K562 (cell line): Measurements from ENCODE around the gene VSTM5. TPM values are rescaled to one million over a fixed set of nuclear protein-coding genes. Genes with fewer than 3 reads are reported as not detected.
A peak's percentile ranks its signal among the peaks of the same experiment; 100 is the strongest.

Source experiments
- ATAC-seq: fragments of 200-7000 bp; cut with Tn5 transposase; 3 replicates; pipeline ENCODE4 v1.9.1; 2020; ENCODE audit warnings: moderate library complexity
- BruUV-seq: library from RNA; stranded (reverse); fragments of 400-500 nt; replicated peaks from 2 replicates; lab custom pipeline; 2021; lab: Mats Ljungman, UMichigan
- CTCF ChIA-PET: fragments of 300-600 bp; formaldehyde crosslinking; extraction: SDS; loops from one replicate; lab custom pipeline; 2021; ENCODE audit warnings: low intra/inter-chr PET ratio; lab: Yijun Ruan, JAX
- POLR2A ChIA-PET: fragments of 300-600, 350-650 bp; sonication (Branson Sonifier 250); formaldehyde crosslinking; extraction: SDS; loops from one replicate; lab custom pipeline; 2021; ENCODE audit warnings: antibody characterized with exemption, inconsistent platforms; lab: Yijun Ruan, JAX
- DNase-seq, 4 experiments: peaks; one replicate each; pipeline versions ENCODE4 v3.0.0 to v3.0.0-alpha.2; 2011 to 2018; ENCODE audit warnings: low spot score in 3 of 4, mixed read lengths in 3 of 4; ENCODE audit errors: extremely low read depth in 1 of 4
- FAIRE-seq: peaks from 2 replicates; lab custom pipeline; 2011; peaks lifted over from hg19 to GRCh38; lab: Jason Lieb, UNC
- H2AFZ ChIP-seq: 2 replicates; pipeline ENCODE4 v1.6.0; 2011; ENCODE audit warnings: low read depth, low read length, control low read depth, inconsistent platforms
- H3K27ac ChIP-seq: fragments of 200-600 bp; 3 replicates; pipeline ENCODE4 v1.8.0; 2011; ENCODE audit warnings: low read depth, mild to moderate bottlenecking, control low read depth, inconsistent platforms, low read length, moderate library complexity, mixed read lengths; ENCODE audit errors: extremely low read depth
- H3K27me3 ChIP-seq, 2 experiments: fragments of 300-600 bp in 1 of 2; 2 replicates in 1 of 2; 3 replicates in 1 of 2; pipeline versions ENCODE4 v1.6.0 to v1.8.0; 2011; ENCODE audit warnings: inconsistent platforms in 2 of 2, low read length in 2 of 2, mild to moderate bottlenecking in 1 of 2, mixed read lengths in 1 of 2, moderate library complexity in 1 of 2; ENCODE audit not compliant: control insufficient read depth in 2 of 2, insufficient read depth in 2 of 2
- H3K36me3 ChIP-seq: fragments of 300-600 bp; 3 replicates; pipeline ENCODE4 v1.8.0; 2011; ENCODE audit warnings: mild to moderate bottlenecking, low read length, inconsistent platforms; ENCODE audit not compliant: control insufficient read depth, insufficient read depth
- H3K4me1 ChIP-seq, 2 experiments: fragments of 200-600 bp in 1 of 2; replicated peaks in 1 of 2; 2 replicates in 1 of 2; 3 replicates in 1 of 2; pipeline versions ENCODE4 v1.5.1 to v1.8.0; 2011; ENCODE audit warnings: inconsistent platforms in 2 of 2, low read length in 2 of 2, mild to moderate bottlenecking in 1 of 2, mixed read lengths in 1 of 2, moderate library complexity in 1 of 2; ENCODE audit not compliant: control insufficient read depth in 2 of 2, insufficient read depth in 2 of 2
- H3K4me2 ChIP-seq: 2 replicates; pipeline ENCODE4 v1.6.1; 2011; ENCODE audit warnings: low read length, control low read depth, inconsistent platforms, mixed read lengths; ENCODE audit not compliant: insufficient read depth
- H3K4me3 ChIP-seq: fragments of 200-600 bp; sonication (generic), shearing (Covaris generic); 2 replicates; pipeline ENCODE4 v1.5.1; 2016; ENCODE audit warnings: control low read depth, inconsistent platforms
- H3K79me2 ChIP-seq: fragments of 200-600 bp; 3 replicates; pipeline ENCODE4 v1.8.0; 2011; ENCODE audit warnings: low read length, inconsistent platforms; ENCODE audit not compliant: control insufficient read depth, insufficient read depth
- H3K9ac ChIP-seq, 2 experiments: 2 replicates each; pipeline versions ENCODE4 v1.6.0 to v1.6.1; 2011; ENCODE audit warnings: low read depth in 2 of 2, low read length in 2 of 2, control low read depth in 1 of 2, inconsistent platforms in 1 of 2, mild to moderate bottlenecking in 1 of 2, mixed read lengths in 1 of 2; ENCODE audit not compliant: insufficient read depth in 1 of 2
- H3K9me1 ChIP-seq: one replicate; pipeline ENCODE4 v1.6.0; 2011; ENCODE audit warnings: inconsistent platforms, mild to moderate bottlenecking, low read length, moderate library complexity; ENCODE audit not compliant: control insufficient read depth, insufficient read depth
- H3K9me3 ChIP-seq: replicated peaks from 2 replicates; pipeline ENCODE4 v1.5.1; 2011; ENCODE audit warnings: low read depth, low read length, inconsistent platforms; ENCODE audit not compliant: control insufficient read depth, insufficient read depth
- H4K20me1 ChIP-seq: replicated peaks from 2 replicates; pipeline ENCODE4 v1.6.1; 2011; ENCODE audit warnings: low read length, inconsistent platforms, mixed read lengths; ENCODE audit not compliant: control insufficient read depth, insufficient read depth
- ARNT ChIP-seq, 2 experiments: fragments of 450-650 bp; IDR thresholded peaks; 2 replicates each; pipeline ENCODE4 v1.6.1; 2016; ENCODE audit warnings: mild to moderate bottlenecking in 1 of 2
- ATF1 ChIP-seq, 2 experiments: fragments of 450-650 bp in 1 of 2; IDR thresholded peaks; 2 replicates each; pipeline ENCODE4 v1.6.1; 2016; ENCODE audit warnings: missing compliant biosample characterization in 1 of 2, missing genetic modification characterization in 1 of 2
- CREB1 ChIP-seq, 2 experiments: sonication (generic) in 1 of 2; formaldehyde crosslinking in 1 of 2; IDR thresholded peaks; 2 replicates each; pipeline versions ENCODE4 v1.6.1 to v1.8.0; 2012 to 2022; ENCODE audit warnings: inconsistent platforms in 1 of 2, mild to moderate bottlenecking in 1 of 2, missing genetic modification reagents in 1 of 2, moderate library complexity in 1 of 2
- CREM ChIP-seq: IDR thresholded peaks from 2 replicates; pipeline ENCODE4 v1.6.1; 2014; ENCODE audit warnings: antibody characterized with exemption, low read depth
- WGBS: fragments of 100-300 bp; shearing (Covaris generic); methylation state at CpG from one replicate; pipeline ENCODE4 v1.1.6; 2016; ENCODE audit warnings: low coverage, mixed read lengths; ENCODE audit not compliant: insufficient coverage; ENCODE audit errors: missing lambda C conversion rate; 5-methylcytosine and 5-hydroxymethylcytosine counted together
- in situ Hi-C: fragments of 300-500 bp; cut with MboI; formaldehyde crosslinking; loops from 4 replicates; pipeline ENCODE4 v1.15.0; 2018; ENCODE audit warnings: inconsistent platforms, mixed read lengths
- intact Hi-C: fragments of 100-400 bp; cut with micrococcal nuclease; formaldehyde crosslinking; loops from 2 replicates; pipeline ENCODE4 v1.14.2; 2022
- polyA plus RNA-seq, 8 experiments: library from polyadenylated mRNA; depleted of rRNA in 4 of 8; stranded (reverse) in 5 of 8; unstranded in 3 of 8; fragments of >200 nt; fragmentation: Nextera tagmentation in 2 of 8; fragmentation: Illumina TruSeq in 1 of 8; extraction: Ambion mirVana in 2 of 8; extraction: Trizol in 1 of 8; gene quantifications; 2 replicates each; pipeline versions ENCODE4 v1.2.1 to v1.2.3, GENCODE V29; 2011 to 2014; ENCODE audit warnings: inconsistent platforms in 1 of 8, missing spikeins in 1 of 8
- total RNA-seq, 7 experiments: library from RNA; depleted of rRNA in 6 of 7; stranded (reverse); fragments of >200 nt in 6 of 7; fragmentation: Illumina TruSeq in 2 of 7; extraction: Trizol in 2 of 7; gene quantifications; 2 replicates each; pipeline versions ENCODE4 v1.2.1 to v1.2.3, GENCODE V29; 2011 to 2021; ENCODE audit warnings: low replicate concordance in 1 of 7

VSTM5 gene
- total and polyA plus RNA-seq, 9 of the 15 experiments (the other 6 are each of a cell fraction or from before 2014, with no cell fraction given), result 0.01 TPM; not detected in 8

GRCh38 chr11:93820847-93821246 is 29.6 kb downstream of the VSTM5 start:
- no peaks in the 10 kb centered on the region for H3K9me1 ChIP-seq
- H3K9me3 ChIP-seq, result no peaks in the 10 kb centered on the region
- TF ChIP-seq ARNT (IDR thresholded peaks at IDR 0.05) (no peak), ATF1 (CRISPR knock-in tag; IDR thresholded peaks at IDR 0.05) (no peak), ATF1 (tag; IDR thresholded peaks at IDR 0.05) (0 out of 2 replicates have a peak, but pooled peaks have one; percentile 14), CREM (peak; percentile 62), CREB1 (IDR thresholded peaks at IDR 0.05) (peak; percentile 57; the same call in 1 of the 2 replicates), CREB1 (CRISPR knock-in tag; IDR thresholded peaks at IDR 0.05) (no peak)
- no TSS peak for BruUV-seq
- POLR2A ChIA-PET, result no interaction called here
- peaks cover 0 to 2% of the 10 kb centered on the region in 2 experiments; a peak in 1 of 5 replicates for H3K4me1 ChIP-seq
- FAIRE-seq (peak; percentile 40), DNase-seq (peak in 1 of 4 experiments; percentile 24), ATAC-seq (peak; percentile 63)
- no peak overlapping the region for H3K4me3 ChIP-seq
- peak overlapping the region; percentile 10; the same call in 1 of the 2 replicates for H3K4me2 ChIP-seq
- CTCF ChIA-PET, result no interaction called here
- no peaks in the 10 kb centered on the region for H3K36me3 ChIP-seq
- no peak overlapping the region for H3K9ac ChIP-seq
- H3K79me2 ChIP-seq, result no peaks in the 10 kb centered on the region
- in situ Hi-C loops, result no loop called here
- 5% methylated on average over 14 of the region's 14 CpGs for WGBS
- no peak overlapping the region for H2AFZ ChIP-seq
- H4K20me1 ChIP-seq, result no peaks in the 10 kb centered on the region
- peaks cover 7 to 9% of the 10 kb centered on the region in 2 experiments; a peak in 2 of 5 replicates for H3K27me3 ChIP-seq
- intact Hi-C loops, result no loop called here
- H3K27ac ChIP-seq, result no peak overlapping the region
